NCI-H2196 treated with DMSO at 0.1 percent for 48 hours (cell line): ENCODE measurements around the gene ERGIC1.

ENCODE experiments used
- DNase-seq: peaks from one replicate; lab custom pipeline; 2025; ENCODE audit not compliant: unreplicated experiment; lab: John Stamatoyannopoulos, UW

The ERGIC1 gene

DNA sequence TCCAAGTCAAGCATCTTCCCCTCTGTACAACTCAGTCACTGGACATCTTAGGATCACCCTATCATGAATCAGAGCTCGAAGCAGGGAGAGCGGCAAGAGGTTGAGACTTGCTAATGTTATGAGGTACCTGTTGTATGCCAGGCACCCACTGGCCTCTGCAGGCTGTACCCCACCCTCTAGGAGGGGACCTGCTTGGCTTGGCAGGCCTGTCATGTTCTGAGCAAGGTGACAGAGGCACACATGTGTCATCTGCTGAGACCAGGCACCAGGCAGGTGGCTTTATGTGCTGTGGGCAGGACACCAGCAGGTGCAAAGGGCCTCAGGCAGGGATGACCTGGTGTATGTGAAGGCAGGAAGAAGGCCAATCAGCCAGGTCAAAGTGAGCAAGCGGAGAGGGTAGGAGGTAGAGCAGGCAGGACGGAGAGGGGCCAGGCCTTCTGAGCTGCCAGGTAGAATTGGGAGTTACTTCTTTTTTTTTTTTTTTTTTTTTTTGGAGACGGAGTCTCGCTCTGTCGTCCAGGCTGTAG lies 64.9 kb downstream of the ERGIC1 start:
- no peak for DNase-seq

DNA sequence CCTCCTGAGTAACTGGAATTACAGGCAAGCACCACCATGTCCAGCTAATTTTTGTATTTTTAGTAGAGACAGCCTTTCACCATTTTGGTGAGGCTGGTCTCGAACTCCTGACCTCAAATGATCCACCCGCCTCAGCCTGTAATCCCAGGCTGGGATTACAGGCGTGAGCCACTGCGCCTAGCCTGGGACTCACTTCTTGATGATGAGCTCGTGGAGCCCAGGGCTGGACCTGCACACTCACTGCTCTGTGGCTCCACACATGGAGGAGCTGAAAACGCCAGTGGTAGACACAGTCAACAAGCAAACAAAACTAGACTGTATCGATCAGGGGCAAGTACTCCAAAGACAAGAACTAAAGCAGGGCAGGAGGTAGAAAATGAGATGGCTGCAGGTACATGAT lies 65.4 kb downstream of the ERGIC1 start:
- DNase-seq: no peak

DNA sequence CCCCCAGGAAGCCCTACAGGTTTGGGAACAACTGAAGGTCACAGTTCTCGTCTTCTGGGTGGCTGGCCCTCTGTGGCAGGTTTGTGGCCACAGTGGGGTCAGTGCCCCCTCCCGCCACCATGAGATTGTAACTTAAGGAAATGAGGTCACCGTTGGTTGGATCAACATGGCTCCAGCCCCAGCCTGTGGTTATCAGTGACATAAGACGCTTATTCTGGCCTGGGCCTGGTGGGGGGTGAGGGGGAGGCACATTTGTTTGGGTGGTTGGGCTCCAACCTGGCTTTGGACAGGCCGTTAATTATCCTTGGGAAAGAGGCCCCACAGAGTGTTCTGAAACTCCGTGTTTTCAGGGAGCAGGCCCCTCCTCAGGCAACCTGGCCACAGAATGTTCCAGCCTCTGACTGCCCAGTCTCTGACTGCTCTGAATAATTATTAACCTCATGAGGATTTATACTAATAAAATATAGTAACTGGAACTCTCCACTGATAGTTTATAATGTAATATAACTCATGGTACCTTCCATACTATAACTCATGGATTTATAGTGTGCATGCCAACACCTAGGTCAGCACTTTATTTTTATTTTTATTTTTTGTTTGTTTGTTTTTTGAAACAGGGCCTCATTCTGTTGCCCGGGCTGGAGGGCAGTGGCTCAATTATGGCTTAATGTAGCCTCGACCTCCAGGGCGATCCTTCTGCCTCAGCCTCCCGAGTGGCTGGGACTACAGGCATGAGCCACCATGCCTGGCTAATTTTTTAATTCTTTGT lies 67.1 kb downstream of the ERGIC1 start:
- no peak for DNase-seq

DNA sequence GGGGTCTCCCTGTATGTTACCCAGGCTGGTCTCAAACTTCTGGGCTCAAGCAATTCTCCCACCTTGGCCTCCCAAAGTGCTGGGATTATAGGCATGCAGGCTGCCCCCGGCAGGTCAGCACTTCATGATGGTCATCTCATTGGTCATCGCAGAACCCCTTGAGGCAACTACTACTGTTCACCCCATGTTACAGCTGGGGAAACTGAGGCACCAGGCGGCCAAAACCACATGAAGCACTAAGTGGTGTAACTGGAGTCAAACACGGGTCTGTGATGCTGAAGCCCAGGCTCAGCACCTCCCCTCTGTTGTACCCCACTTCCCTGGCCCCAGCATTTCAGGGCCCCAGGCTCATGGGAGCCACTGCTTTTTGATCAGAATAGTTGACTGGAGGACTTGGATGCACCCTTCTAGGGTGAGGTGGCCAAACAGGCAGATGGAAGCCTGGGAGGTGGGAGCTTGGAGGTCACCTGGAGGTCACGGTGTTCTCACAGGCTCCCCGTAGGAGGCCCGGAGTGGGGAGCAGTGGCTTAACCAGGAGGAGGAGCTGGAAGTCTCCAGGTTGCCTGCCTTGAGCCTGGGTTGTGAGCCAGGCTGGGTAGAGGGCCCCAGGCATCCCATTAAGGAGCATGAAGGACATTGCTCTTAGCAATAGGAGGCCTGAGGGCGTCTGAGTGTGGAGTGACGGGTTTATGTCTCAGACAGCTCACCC lies 67.9 kb downstream of the ERGIC1 start:
- DNase-seq: no peak

DNA sequence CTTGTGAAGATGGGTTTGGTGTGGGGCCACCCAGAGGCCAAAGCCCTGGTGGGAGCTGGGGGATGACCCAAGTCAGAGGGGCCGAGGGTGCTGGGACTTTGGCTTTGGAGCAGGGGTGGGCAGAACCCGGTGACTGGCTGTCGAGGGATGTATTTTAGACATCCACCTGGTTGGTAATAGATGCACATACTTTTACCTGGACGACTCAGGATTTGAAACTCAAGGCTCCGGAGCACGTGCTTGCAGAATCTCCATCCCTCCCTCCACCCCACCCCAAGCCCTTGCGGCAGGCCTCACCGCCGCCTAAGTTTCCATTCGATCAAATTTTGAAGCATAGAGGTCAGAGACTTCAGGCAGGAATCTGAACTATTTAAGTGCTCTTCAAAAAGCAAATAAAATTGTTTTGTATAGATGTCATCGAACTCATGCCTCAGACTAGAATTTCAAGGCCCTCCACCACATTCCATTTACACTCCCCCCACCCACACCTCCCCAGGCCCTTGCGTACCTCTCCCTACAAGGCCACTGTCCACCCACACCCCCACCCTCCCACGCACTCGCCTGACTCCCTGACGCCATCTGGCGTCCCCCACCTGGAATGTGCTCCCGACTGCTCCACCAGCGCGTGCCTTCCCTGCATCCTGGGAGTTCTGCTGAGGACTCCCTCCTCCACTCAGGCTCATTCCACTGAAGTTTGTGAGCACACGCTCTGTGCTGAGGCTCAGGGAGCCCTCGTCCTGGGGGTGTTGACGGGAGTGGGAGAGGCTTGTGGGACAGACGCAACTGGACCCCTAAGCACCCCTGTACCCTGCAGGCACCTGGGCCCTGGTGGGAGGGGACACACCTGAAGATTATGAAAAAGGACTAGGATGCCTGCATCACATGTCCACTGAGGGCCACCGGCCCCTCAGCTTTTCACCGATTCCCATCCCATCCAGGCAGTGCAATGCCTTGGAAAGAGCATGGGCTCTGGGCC lies 68.7 kb downstream of the ERGIC1 start:
- no peak for DNase-seq

DNA sequence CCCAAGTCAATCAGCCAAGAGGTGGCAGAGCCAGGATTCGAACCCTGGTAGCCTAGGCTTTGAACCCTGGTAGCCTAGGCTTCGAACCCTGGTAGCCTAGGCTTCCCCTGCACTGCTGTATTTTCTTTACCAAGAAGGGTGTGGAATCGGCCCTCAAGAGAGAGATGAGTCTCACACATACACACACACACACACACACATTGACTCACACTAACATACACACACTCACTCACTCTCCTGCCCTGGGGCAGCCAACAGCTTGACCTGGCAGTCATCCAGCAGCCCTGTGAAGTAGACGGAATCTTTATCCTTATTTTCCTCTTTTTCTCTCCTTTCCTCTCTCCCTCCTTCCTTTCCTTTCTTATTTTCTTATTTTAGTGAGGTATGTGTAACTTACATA lies 69.7 kb downstream of the ERGIC1 start:
- peak; percentile 56 for DNase-seq

DNA sequence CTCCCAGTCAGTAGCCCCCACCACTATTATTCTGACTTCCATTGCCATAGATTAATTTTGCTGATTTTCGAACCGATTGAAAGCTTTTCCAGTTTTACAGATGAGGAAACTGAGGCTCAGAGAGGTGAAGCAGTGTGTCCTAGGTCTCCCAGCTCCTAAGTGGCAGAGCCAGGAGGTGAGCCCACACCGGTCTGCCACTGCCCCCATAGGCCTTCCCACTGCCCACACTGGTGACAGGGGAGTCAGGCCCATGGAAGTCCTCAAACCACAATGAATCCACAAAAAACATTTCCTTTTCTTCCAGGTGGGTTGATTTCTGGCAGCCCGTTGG lies 70.2 kb downstream of the ERGIC1 start:
- DNase-seq: no peak

DNA sequence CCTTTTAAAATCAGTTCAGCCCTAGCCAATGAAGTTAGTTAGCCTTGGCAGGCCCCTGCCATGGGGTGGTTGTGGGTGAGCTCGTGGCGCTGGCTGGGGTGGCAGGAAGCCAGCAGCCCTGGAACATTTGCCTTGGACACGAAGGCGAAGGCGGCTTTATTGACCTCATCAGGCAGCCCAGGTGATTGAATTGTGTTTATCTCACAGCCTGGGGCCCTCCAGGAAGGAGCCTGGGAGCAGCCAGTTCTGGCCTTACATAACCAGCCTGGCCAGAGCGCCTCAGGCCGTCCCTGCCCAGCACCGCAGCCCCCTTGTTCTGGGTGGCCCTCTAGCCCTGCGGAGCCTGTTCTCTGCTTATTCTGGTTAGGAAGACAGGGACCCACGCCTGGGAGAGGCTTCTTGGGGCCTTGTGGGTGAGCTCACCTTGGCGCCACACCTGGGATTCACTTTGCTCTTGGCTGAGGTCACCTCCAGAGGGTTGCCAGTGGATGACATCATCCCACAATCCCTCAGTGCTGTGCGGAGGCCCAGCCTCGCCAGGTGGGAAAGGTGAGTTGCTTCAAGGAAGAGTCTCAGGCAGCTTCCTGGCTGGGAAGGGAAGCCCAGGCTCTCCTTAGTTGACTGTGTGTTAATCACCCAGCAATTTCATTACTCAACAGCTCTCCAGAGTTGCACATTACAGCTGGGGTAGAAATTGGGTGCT lies 70.7 kb downstream of the ERGIC1 start:
- DNase-seq: peak; percentile 93

DNA sequence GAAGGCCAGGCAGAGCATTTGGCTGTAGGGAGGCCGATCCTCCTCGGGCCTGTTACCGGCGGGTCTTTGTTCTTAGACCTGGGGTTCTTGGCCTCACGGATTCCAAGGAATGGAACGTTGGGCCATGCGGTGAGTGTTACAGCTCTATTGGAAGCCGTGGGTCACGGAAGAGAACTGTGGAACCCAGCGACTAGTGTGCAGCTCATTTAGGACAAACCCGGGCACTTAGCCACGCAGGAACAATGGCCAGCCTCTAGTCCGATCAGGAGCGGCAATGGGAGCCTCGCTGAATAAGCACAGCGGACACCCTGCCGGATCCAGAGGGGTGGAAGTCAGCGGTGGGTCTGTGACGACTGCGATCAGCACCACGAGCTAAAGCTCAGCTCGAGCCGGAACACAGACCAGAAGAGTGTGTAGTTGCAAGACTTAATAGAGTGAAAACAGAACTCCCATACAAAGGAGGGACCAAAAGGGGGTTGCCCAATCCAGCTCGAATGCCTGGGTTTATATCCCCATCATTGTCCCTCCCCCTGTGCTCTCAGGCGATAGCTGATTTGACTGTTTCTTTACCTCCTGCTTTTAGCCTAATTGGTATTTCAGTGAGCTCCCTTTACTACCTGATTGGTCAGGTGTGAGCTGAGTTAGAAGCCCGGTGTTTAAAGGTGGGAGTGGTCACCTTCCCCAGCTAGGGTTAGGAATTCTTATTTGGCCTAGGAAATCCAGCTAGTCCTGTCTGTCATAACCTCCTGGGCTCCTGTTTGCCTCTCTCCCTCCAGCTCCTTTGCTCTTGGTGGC lies 71.5 kb downstream of the ERGIC1 start:
- DNase-seq: no peak

DNA sequence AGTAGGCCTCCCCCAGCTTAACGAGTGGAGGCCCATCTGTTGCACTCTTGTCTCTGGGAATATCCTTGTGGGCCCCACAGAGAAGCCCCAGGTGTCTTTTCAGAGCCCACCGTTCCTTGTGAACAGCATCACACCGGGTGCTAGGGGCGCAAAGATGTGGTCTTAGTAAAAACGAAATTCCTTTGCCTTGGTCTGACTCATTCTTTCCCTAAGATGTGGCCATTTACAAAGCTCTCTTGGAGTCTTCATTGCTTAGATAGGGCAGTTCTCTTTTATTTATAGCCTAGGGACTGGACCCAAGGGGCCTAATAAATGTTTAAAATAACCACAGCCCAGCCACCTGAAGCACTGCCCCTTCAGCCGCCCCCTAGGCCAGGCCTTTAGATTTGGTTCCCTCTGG lies 72.4 kb downstream of the ERGIC1 start:
- DNase-seq: no peak

DNA sequence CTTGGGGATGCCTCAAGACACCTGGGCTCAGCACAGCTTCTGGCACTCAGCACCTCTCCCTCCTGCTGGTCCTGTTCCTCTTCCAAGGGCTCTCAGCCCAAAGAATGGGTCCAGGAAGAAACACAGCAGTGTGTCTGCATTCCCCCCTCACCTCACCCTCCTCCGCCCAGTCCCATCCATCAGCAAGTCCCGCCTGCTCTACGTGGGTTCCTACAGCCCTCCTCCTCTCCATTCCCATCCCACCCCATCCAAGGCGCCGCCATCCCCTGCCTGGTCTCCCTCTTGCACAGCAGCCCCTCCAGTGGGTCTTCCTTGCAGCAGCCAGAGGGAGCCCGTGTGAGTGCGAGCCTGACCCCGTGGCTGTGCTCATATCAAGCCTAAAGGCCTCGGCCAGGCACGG lies 72.8 kb downstream of the ERGIC1 start:
- no peak for DNase-seq

DNA sequence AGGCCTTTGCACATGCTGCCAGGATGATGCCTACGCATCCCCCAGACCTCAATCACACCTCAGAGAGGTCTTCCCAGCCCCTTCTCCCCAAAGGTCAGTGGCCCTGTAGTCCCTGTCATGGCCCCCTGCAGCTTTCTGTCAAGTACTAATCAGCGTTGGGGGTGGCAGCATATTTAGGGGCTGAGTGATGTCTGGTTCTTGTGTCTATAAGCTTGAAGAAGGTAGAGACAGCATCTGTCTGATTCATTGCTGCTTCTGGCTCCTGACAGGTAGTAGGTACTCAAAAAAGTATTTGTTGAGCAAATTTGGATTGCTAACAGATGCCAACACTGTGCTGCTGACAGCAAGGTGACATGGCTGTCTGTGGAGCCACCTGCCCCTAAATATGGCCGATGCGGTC lies 73.6 kb downstream of the ERGIC1 start:
- DNase-seq: no peak

DNA sequence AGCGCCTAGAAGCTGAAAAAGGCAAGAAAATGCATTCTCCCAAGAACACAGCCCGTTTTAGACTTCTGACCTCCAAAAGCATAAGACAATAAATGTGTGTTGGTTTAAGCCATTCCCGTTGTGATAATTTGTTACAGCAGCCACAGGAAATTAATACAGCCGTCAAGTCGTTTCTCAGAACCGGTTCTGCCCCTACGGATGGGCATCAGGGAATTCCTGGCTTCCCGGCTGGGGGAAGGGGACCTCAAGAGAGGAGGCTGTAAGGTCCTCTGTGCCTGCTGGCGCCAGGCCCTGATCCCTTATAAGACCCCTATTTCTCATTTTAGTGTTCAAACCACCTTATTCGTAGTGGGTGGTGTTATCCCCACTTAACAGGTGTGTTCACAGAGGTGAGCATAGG lies 74.6 kb downstream of the ERGIC1 start:
- DNase-seq: no peak

DNA sequence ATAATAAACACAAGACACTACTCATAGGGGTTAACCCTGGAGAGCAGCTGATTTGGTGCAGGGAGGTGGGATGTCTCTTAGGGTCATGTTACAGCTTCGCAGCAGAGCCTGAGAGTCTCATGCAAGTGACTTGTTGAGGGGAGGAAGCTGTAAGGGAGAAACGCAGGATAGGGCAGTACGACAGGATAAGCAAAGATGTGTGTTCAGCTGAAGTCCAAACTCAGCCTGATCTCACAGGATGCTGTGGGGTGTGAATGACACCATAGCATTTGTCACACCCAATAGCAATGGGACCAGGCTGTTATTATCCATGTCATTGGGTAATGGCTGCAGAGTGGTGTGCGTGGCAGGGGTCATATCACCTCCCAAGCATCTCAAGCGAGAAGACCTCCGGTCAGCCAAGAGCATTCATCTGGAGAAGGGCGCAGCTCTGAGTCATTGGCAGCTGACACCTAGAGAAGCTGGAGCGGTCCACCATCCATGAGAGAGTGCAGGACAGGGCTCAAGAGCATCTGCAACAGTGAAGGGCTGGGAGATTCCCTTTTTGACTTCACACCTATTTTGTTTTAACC lies 76.0 kb downstream of the ERGIC1 start:
- DNase-seq: no peak

DNA sequence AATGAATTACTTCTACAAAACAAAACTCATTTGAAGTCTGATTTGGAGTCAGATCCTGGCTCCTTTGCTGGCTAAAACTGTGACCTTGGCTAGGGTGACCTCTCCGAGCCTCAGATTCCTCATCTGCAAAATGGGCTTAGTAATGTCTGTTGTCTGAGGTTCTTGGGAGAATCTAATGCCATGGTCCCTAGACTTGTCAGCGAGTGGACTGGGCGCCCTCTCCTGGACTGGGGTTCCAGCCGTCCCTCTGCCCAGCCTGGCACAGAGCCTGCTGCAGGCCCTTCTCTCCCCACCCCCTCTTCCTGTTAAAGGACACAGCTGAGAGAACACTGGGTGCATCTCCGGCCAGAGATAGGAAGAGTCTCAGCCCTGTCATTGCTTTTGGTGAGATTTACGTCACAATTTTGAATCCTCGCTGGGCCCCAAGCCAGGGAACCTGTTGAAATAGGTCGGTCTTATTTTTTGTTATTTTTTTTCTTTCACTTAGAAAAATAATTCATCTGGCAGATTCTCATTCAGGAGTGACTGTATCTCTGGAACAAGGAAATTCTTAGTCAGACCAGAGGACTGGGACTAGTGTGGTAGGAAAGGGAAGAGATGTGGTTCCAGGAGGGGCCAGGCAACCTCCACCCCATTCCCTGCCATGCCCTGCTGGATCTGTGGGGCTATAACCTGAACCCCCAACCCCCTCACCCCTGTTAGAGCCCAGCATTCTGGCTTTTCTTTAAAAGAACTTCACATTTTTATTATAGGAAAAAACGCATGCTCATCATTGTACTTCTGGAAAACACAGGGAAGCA lies 77.0 kb downstream of the ERGIC1 start:
- DNase-seq: no peak

DNA sequence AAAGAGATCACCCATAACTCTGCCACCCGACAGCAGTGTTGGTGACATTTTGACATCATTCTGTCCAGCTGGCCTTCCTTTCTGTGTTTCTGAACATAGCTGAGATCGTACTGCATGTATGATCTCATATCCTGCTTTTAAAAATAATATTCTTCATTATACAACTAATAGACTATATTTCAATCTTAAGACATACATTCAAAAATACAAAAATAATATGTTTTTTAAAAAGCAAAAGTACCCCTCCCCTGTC lies 77.5 kb downstream of the ERGIC1 start:
- DNase-seq: no peak

DNA sequence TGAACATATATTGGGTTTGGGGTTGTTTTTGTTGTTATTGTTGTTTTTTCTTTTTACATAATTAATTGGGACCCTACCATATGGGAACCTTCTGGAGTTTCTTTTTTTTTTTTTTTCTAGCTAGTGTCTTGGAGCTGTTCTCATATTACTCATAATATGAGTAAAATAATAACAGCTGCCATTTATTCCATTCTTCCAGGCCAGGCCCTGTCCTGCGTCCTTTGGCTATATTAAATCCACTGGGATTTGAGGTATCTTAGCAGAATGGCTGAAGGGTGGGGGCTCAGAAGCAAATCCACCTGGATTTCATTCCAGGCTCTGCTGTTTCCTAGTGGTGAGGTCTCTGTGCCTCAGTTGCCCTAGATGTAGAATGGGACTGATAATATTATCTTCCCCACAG lies 77.9 kb downstream of the ERGIC1 start:
- no peak for DNase-seq

DNA sequence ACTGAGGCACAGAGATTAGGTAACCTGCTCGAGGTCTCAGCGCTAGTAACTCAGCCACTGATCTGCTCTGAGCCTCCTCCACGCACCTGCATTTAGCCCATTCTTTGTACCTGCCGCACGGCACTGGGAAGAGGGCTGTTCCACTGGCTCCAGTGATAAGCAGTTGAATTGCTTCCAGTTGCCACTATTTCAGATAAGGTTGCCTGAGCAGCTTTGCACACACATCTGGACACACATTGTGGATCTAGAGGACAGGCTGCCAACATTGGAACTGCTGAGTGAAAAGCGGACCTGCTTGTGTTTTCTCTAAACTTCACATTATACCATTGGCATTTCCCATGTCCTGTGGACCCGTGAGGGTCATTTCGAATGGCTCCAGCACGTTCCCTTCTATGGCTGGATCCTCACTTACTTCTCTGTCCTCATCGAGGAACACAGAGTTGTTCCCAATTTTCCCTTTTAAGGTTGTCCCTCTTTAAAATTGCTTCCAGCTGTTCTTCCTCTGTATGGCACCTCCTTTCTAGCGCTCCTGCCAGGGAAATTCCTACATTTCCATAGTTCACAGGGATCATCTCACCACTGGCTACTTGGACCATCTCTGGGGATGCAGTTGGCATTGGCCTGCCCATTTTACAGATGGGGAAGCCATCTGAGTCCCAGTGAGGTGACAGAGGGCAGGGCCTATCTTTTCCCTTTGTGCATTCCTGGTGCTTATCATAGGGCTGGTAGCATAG lies 79.2 kb downstream of the ERGIC1 start:
- DNase-seq: no peak

DNA sequence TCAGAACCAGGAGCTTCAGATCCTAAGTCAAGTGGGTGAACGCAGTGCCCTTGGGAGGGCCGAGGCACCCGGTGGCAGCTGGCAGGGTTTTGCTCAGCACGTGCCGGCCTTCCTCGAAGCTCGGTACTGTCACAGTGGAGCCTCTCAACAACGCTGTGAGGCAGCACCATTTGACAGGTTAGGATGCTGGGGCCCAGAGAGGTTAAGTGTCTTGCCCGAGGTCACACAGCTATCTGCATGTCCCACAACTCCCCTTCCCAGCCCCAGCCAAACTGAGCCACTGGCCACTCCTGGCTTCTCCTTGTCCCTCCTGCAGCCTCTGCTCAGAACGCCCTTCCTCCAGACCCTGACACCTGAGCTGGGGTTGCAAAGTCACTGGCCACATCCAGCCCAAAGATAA lies 81.5 kb downstream of the ERGIC1 start:
- DNase-seq: no peak
